GM19043 (cell line): Measurements from ENCODE around the gene TTC36.
"Not testable (repeated sequence)": the region's sequence is repeated elsewhere in the genome, so short reads cannot be mapped to it uniquely, and the experiment has no call there.

Source experiments
- ATAC-seq: cut with Tn5 transposase; IDR thresholded peaks from one replicate; pipeline ENCODE4 v1.9.1; 2021; ENCODE audit warnings: low read depth; ENCODE audit not compliant: unreplicated experiment

TTC36 gene

GRCh38 chr11:118531597-118532084 lies 4.4 kb downstream of the TTC36 start:
- no peak for ATAC-seq

- no peak for ATAC-seq
These were observed 4.8 kb downstream of the TTC36 start for GRCh38 chr11:118532091-118532490.

- no peak for ATAC-seq
These were observed 5.8 kb downstream of the TTC36 start for GRCh38 chr11:118532852-118533768.

- no peak for ATAC-seq
These were observed 6.8 kb downstream of the TTC36 start for GRCh38 chr11:118533769-118534729.

- no peak for ATAC-seq
These were observed 8.0 kb downstream of the TTC36 start for GRCh38 chr11:118535261-118535660.

GRCh38 chr11:118536726-118537125 lies 9.5 kb downstream of the TTC36 start:
- no peak for ATAC-seq

GRCh38 chr11:118537409-118537980 lies 10.2 kb downstream of the TTC36 start:
- ATAC-seq = no peak

- ATAC-seq = no peak
These were observed 16.9 kb downstream of the TTC36 start for GRCh38 chr11:118544010-118544646.

- no peak for ATAC-seq
These were observed 17.4 kb downstream of the TTC36 start for GRCh38 chr11:118544647-118545010.

GRCh38 chr11:118545533-118545932 lies 18.3 kb downstream of the TTC36 start:
- no peak for ATAC-seq

- ATAC-seq = no peak
These were observed 19.9 kb downstream of the TTC36 start for GRCh38 chr11:118547132-118547531.

GRCh38 chr11:118552341-118552740 lies 25.1 kb downstream of the TTC36 start:
- no peak for ATAC-seq

- ATAC-seq = no peak
These were observed 33.5 kb downstream of the TTC36 start for GRCh38 chr11:118560806-118561205.

GRCh38 chr11:118565051-118565450 lies 37.8 kb downstream of the TTC36 start:
- no peak for ATAC-seq

GRCh38 chr11:118569670-118570069 lies 42.4 kb downstream of the TTC36 start:
- no peak for ATAC-seq

GRCh38 chr11:118570787-118571186 lies 43.5 kb downstream of the TTC36 start:
- ATAC-seq = no peak

GRCh38 chr11:118571701-118572060 lies 44.4 kb downstream of the TTC36 start:
- ATAC-seq = not testable (repeated sequence)

GRCh38 chr11:118572061-118572980 lies 45.0 kb downstream of the TTC36 start, which contains the start of gene ARCN1:
Gene ARCN1 (plus strand): TSS chr11:118572409. CDS start chr11:118572548, 139 bp downstream.
- peak; percentile 61 for ATAC-seq

- ATAC-seq = peak; percentile 26
These were observed 45.8 kb downstream of the TTC36 start for GRCh38 chr11:118572981-118573550.
